Trophoblast cell (in vitro differentiated cells and primary cell): ENCODE data around the gene AFAP1L1.

Source experiments
- DNase-seq, 2 donors: peaks; one replicate each; pipeline ENCODE4 v3.0.0-alpha.2; 2016
- H2AFZ ChIP-seq: 2 replicates; pipeline ENCODE4 v1.6.1; 2013; ENCODE audit warnings: low read length, moderate library complexity, mild to moderate bottlenecking; ENCODE audit not compliant: insufficient read depth, poor library complexity
- H2AK5ac ChIP-seq: 2 replicates; pipeline ENCODE4 v1.6.1; 2013; ENCODE audit warnings: mild to moderate bottlenecking, low read length
- H2BK120ac ChIP-seq: 2 replicates; pipeline ENCODE4 v1.6.1; 2013; ENCODE audit warnings: low read length, mild to moderate bottlenecking, moderate library complexity; ENCODE audit not compliant: insufficient read depth, poor library complexity
- H2BK12ac ChIP-seq: 2 replicates; pipeline ENCODE4 v1.6.1; 2013; ENCODE audit warnings: mild to moderate bottlenecking, low read length, moderate library complexity
- H2BK5ac ChIP-seq: 2 replicates; pipeline ENCODE4 v1.6.1; 2013; ENCODE audit warnings: low read length, low read depth, moderate library complexity, mild to moderate bottlenecking; ENCODE audit not compliant: poor library complexity
- H3K14ac ChIP-seq: 2 replicates; pipeline ENCODE4 v1.6.1; 2013; ENCODE audit warnings: mild to moderate bottlenecking, low read length
- H3K18ac ChIP-seq: 2 replicates; pipeline ENCODE4 v1.6.1; 2013; ENCODE audit warnings: mild to moderate bottlenecking, low read length
- H3K23ac ChIP-seq: 2 replicates; pipeline ENCODE4 v1.6.1; 2013; ENCODE audit warnings: low read length
- H3K27ac ChIP-seq: 2 replicates; pipeline ENCODE4 v1.5.1; 2013; ENCODE audit warnings: low read depth, mild to moderate bottlenecking, inconsistent platforms, low read length, moderate library complexity
- H3K27me3 ChIP-seq: 2 replicates; pipeline ENCODE4 v1.6.1; 2013; ENCODE audit warnings: inconsistent platforms, mild to moderate bottlenecking, low read length, moderate library complexity; ENCODE audit not compliant: insufficient read depth
- H3K36me3 ChIP-seq, 2 experiments: 1 replicate in 1 of 2; 2 replicates in 1 of 2; pipeline ENCODE4 v1.6.1; 2013; ENCODE audit warnings: low read length in 2 of 2, mild to moderate bottlenecking in 2 of 2, moderate library complexity in 1 of 2; ENCODE audit not compliant: insufficient read depth in 2 of 2, control insufficient read depth in 1 of 2
- H3K4ac ChIP-seq: 2 replicates; pipeline ENCODE4 v1.6.1; 2013; ENCODE audit warnings: low read depth, mild to moderate bottlenecking, low read length, moderate library complexity
- H3K4me1 ChIP-seq, 2 experiments: 1 replicate in 1 of 2; 2 replicates in 1 of 2; pipeline ENCODE4 v1.6.1; 2013; ENCODE audit warnings: low read length in 2 of 2, mild to moderate bottlenecking in 2 of 2, moderate library complexity in 1 of 2; ENCODE audit not compliant: insufficient read depth in 2 of 2, control insufficient read depth in 1 of 2
- H3K4me2 ChIP-seq: 2 replicates; pipeline ENCODE4 v1.6.1; 2013; ENCODE audit warnings: inconsistent platforms, mild to moderate bottlenecking, low read length, moderate library complexity
- H3K4me3 ChIP-seq: 2 replicates; pipeline ENCODE4 v1.5.1; 2013; ENCODE audit warnings: mild to moderate bottlenecking, low read depth, low read length, inconsistent platforms
- H3K79me1 ChIP-seq: one replicate; pipeline ENCODE4 v1.6.1; 2013; ENCODE audit warnings: low read length
- H3K79me2 ChIP-seq: 2 replicates; pipeline ENCODE4 v1.6.1; 2013; ENCODE audit warnings: low read length, mild to moderate bottlenecking; ENCODE audit not compliant: control insufficient read depth, insufficient read depth, poor library complexity
- H3K9ac ChIP-seq: 2 replicates; pipeline ENCODE4 v1.6.1; 2013; ENCODE audit warnings: mild to moderate bottlenecking, low read length
- H3K9me3 ChIP-seq: 2 replicates; pipeline ENCODE4 v1.6.1; 2013; ENCODE audit warnings: low read depth, mild to moderate bottlenecking, control low read depth, inconsistent platforms, low read length; ENCODE audit not compliant: insufficient read depth
- H4K12ac ChIP-seq: 2 replicates; pipeline ENCODE4 v1.6.1; 2013; ENCODE audit warnings: low read depth, mild to moderate bottlenecking, low read length, moderate library complexity
- H4K8ac ChIP-seq: 2 replicates; pipeline ENCODE4 v1.6.1; 2013; ENCODE audit warnings: low read depth, mild to moderate bottlenecking, low read length, moderate library complexity
- H4K91ac ChIP-seq: one replicate; pipeline ENCODE4 v1.6.1; 2013; ENCODE audit warnings: low read depth, mild to moderate bottlenecking, low read length, moderate library complexity
- whole genome bisulfite sequencing: extraction: QIAGEN DNeasy Blood & Tissue Kit; methylation state at CpG from one replicate; pipeline ENCODE4 v1.1.7; 2013; ENCODE audit warnings: missing lambda C conversion rate; ENCODE audit not compliant: insufficient read length, insufficient coverage; ENCODE audit errors: extremely low coverage; 5-methylcytosine and 5-hydroxymethylcytosine counted together

The AFAP1L1 gene

GRCh38 chr5:149261246-149261645, 10.4 kb upstream of the AFAP1L1 start:
- no CpG with 5 or more reads among the region's 7 CpGs for WGBS

GRCh38 chr5:149262315-149262714, 9.3 kb upstream of the AFAP1L1 start:
- H3K18ac ChIP-seq: no peak overlapping the region
- no peak overlapping the region for H3K9ac ChIP-seq
- no peak overlapping the region for H3K27ac ChIP-seq
- no peaks in the 10 kb centered on the region for H3K79me1 ChIP-seq
- no peak overlapping the region for H2BK120ac ChIP-seq
- no peak overlapping the region for H2BK5ac ChIP-seq
- no peak overlapping the region for H2AFZ ChIP-seq
- H2AK5ac ChIP-seq: no peak overlapping the region
- no peak overlapping the region for H3K4me2 ChIP-seq
- H4K8ac ChIP-seq: no peak overlapping the region
- no peak overlapping the region for H3K23ac ChIP-seq
- no peak overlapping the region for H3K4me3 ChIP-seq
- no peaks in the 10 kb centered on the region for H3K9me3 ChIP-seq
- WGBS: no CpG with 5 or more reads among the region's 4 CpGs
- no peaks in the 10 kb centered on the region for H3K36me3 ChIP-seq
- no peak overlapping the region for H4K12ac ChIP-seq
- no peak overlapping the region for H4K91ac ChIP-seq
- no peaks in the 10 kb centered on the region for H3K27me3 ChIP-seq
- DNase-seq: no peak
- no peak overlapping the region for H2BK12ac ChIP-seq
- H3K79me2 ChIP-seq: no peaks in the 10 kb centered on the region
- H3K4me1 ChIP-seq: no peaks in the 10 kb centered on the region
- no peak overlapping the region for H3K4ac ChIP-seq
- H3K14ac ChIP-seq: no peak overlapping the region

More at GRCh38 chr5:149261246-149261645, 10.4 kb upstream of the AFAP1L1 start:
- Histone ChIP-seq H3K79me2 (no peaks in the 10 kb centered on the region), H3K23ac (no peak overlapping the region), H3K4me2 (no peak overlapping the region), H3K14ac (no peak overlapping the region), H2AK5ac (no peak overlapping the region), H3K4me1 (no peaks in the 10 kb centered on the region), H2AFZ (no peak overlapping the region), H3K79me1 (no peaks in the 10 kb centered on the region), H3K4me3 (no peak overlapping the region), H3K18ac (no peak overlapping the region), H4K12ac (no peak overlapping the region), H3K27ac (no peak overlapping the region), H3K4ac (no peak overlapping the region), H2BK120ac (no peak overlapping the region), H2BK5ac (no peak overlapping the region), H4K8ac (no peak overlapping the region), H3K9me3 (no peaks in the 10 kb centered on the region), H4K91ac (no peak overlapping the region), H2BK12ac (no peak overlapping the region), H3K27me3 (no peaks in the 10 kb centered on the region), H3K9ac (no peak overlapping the region), H3K36me3 (no peaks in the 10 kb centered on the region)
- no peak for DNase-seq

GRCh38 chr5:149264439-149265067, 7.1 kb upstream of the AFAP1L1 start:
- no CpG with 5 or more reads among the region's 12 CpGs for WGBS
- DNase-seq: peak; percentile 77 to 84
- no peak overlapping the region for H4K91ac ChIP-seq

GRCh38 chr5:149265068-149265465, 6.6 kb upstream of the AFAP1L1 start:
- Histone ChIP-seq H3K23ac (no peak overlapping the region), H3K36me3 (no peaks in the 10 kb centered on the region), H3K4me1 (no peaks in the 10 kb centered on the region), H2BK5ac (no peak overlapping the region), H3K4me3 (no peak overlapping the region), H2BK12ac (no peak overlapping the region), H3K9me3 (no peaks in the 10 kb centered on the region), H3K4me2 (no peak overlapping the region), H3K79me2 (no peaks in the 10 kb centered on the region), H3K4ac (no peak overlapping the region), H2BK120ac (no peak overlapping the region), H4K8ac (no peak overlapping the region), H4K12ac (no peak overlapping the region), H3K79me1 (no peaks in the 10 kb centered on the region), H3K18ac (no peak overlapping the region), H2AK5ac (no peak overlapping the region), H3K27me3 (no peaks in the 10 kb centered on the region), H3K9ac (no peak overlapping the region), H3K27ac (no peak overlapping the region), H3K14ac (no peak overlapping the region), H4K91ac (no peak overlapping the region), H2AFZ (no peak overlapping the region)
- no CpG with 5 or more reads among the region's 7 CpGs for WGBS
- no peak for DNase-seq

More at GRCh38 chr5:149264439-149265067, 7.1 kb upstream of the AFAP1L1 start:
- Histone ChIP-seq H3K36me3 (no peaks in the 10 kb centered on the region), H2AFZ (no peak overlapping the region), H3K4me2 (no peak overlapping the region), H3K79me2 (no peaks in the 10 kb centered on the region), H2BK120ac (no peak overlapping the region), H3K9me3 (no peaks in the 10 kb centered on the region), H3K27ac (no peak overlapping the region), H4K8ac (no peak overlapping the region), H3K4me1 (no peaks in the 10 kb centered on the region), H3K9ac (no peak overlapping the region), H2BK12ac (no peak overlapping the region), H3K18ac (no peak overlapping the region), H2AK5ac (no peak overlapping the region), H4K12ac (no peak overlapping the region), H3K14ac (no peak overlapping the region), H3K79me1 (no peaks in the 10 kb centered on the region), H2BK5ac (no peak overlapping the region), H3K4ac (no peak overlapping the region), H3K27me3 (no peaks in the 10 kb centered on the region), H3K23ac (no peak overlapping the region), H3K4me3 (no peak overlapping the region)
